Tibial artery (tissue), 4 donors: ENCODE data around the gene RFXANK.
"Not testable (repeated sequence)": the region's sequence is repeated elsewhere in the genome, so short reads cannot be mapped to it uniquely, and the experiment has no call there.

Experiments
- DNase-seq, 2 donors: peaks; one replicate each; pipeline ENCODE4 v3.0.0-alpha.2; 2019
- H3K27ac ChIP-seq, 2 donors: fragments of 200-600 bp; sonication (generic) in 1 of 2; 1 replicate in 1 of 2; 2 replicates in 1 of 2; pipeline ENCODE4 v1.5.1; 2018 to 2019; ENCODE audit warnings: mild to moderate bottlenecking in 1 of 2
- H3K27me3 ChIP-seq, 2 donors: fragments of 200-600 bp; sonication (generic) in 1 of 2; one replicate each; pipeline versions ENCODE4 v1.5.1 to v1.6.0; 2016 to 2019
- H3K36me3 ChIP-seq, 3 donors: fragments of 200-600 bp; sonication (generic) in 2 of 3; one replicate each; pipeline ENCODE4 v1.5.1; 2016 to 2019; ENCODE audit warnings: mild to moderate bottlenecking in 2 of 3
- H3K4me1 ChIP-seq, 4 donors: fragments of 200-600 bp; sonication (generic) in 2 of 4; 1 replicate in 3 of 4; 2 replicates in 1 of 4; pipeline ENCODE4 v1.5.1; 2016 to 2019
- H3K4me3 ChIP-seq, 2 donors: fragments of 200-600 bp; sonication (generic) in 1 of 2; 1 replicate in 1 of 2; 2 replicates in 1 of 2; pipeline ENCODE4 v1.5.1; 2018 to 2019; ENCODE audit warnings: mild to moderate bottlenecking in 2 of 2
- H3K9me3 ChIP-seq, 3 donors: fragments of 200-600 bp; sonication (generic) in 1 of 3; one replicate each; pipeline ENCODE4 v1.5.1; 2016 to 2019
- intact Hi-C: fragments of 100-400 bp; cut with DNase I; formaldehyde crosslinking; loops from one replicate; pipeline ENCODE4 v1.15.0; 2023; ENCODE audit warnings: low total_unique reads
- TF ChIP-seq, protein P1 (sequence below), 2 experiments: fragments of 200-600 bp in 1 of 2; fragments of 450-650 bp in 1 of 2; IDR thresholded peaks; one replicate each; pipeline ENCODE4 v1.5.1; 2017 to 2019; ENCODE audit warnings: antibody characterized with exemption in 2 of 2, mild to moderate bottlenecking in 1 of 2, moderate library complexity in 1 of 2

RFXANK gene

DNA sequence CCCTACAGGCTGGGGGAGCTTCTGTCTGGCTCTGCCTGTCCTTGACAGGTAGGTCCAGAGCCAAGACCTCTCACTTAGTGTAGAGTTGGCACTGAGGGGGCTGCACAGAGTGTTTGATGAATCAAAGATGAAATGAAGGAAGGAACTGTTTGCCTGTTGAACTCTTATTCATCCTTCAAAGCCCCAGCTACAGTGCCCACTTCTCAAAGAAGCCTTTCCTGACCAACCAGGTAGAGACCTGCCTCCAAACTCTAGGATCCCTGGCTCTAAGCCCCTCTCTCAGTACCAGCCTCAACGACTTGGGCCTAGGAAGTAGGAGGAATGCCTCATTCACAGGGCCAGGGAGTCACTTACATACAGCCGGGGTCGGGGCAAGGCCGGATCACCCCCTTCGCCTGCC is 44.7 kb upstream of the RFXANK start:
- H3K4me1 ChIP-seq = peaks cover 0 to 10% (median 8%) of the 10 kb centered on the region in 4 donors
- TF ChIP-seq, protein P1, sequence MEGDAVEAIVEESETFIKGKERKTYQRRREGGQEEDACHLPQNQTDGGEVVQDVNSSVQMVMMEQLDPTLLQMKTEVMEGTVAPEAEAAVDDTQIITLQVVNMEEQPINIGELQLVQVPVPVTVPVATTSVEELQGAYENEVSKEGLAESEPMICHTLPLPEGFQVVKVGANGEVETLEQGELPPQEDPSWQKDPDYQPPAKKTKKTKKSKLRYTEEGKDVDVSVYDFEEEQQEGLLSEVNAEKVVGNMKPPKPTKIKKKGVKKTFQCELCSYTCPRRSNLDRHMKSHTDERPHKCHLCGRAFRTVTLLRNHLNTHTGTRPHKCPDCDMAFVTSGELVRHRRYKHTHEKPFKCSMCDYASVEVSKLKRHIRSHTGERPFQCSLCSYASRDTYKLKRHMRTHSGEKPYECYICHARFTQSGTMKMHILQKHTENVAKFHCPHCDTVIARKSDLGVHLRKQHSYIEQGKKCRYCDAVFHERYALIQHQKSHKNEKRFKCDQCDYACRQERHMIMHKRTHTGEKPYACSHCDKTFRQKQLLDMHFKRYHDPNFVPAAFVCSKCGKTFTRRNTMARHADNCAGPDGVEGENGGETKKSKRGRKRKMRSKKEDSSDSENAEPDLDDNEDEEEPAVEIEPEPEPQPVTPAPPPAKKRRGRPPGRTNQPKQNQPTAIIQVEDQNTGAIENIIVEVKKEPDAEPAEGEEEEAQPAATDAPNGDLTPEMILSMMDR (IDR thresholded peaks at IDR 0.05) = no peak
- H3K4me3 ChIP-seq = no peak overlapping the region
- H3K27me3 ChIP-seq = no peaks in the 10 kb centered on the region
- H3K36me3 ChIP-seq = peaks cover 6 to 40% (median 6%) of the 10 kb centered on the region in 3 donors
- H3K27ac ChIP-seq = no peak overlapping the region
- intact Hi-C loops = no loop called here
- no peaks in the 10 kb centered on the region for H3K9me3 ChIP-seq
- DNase-seq = no peak

DNA sequence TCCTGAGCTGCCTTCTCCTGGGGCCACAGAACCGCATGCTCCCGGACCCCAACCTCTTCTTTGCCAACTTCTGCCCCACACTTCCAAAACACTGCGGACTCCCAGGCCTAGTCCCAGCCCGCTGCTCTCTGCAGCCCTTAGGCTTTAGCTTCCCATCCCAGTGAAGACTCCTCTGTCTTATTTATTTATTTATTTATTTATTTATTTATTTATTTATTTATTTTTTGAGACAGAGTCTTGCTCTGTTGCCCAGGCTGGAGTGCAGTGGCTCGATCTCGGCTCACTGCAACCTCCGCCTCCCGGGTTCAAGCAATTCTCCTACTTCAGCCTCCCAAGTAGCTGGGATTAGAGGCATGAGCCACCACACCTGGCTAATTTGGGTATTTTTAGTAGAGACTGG is 43.6 kb upstream of the RFXANK start:
- intact Hi-C loops, DNase-seq, H3K27ac ChIP-seq, H3K4me3 ChIP-seq, H3K9me3 ChIP-seq, H3K27me3 ChIP-seq: not testable (repeated sequence)
- H3K36me3 ChIP-seq = peaks cover 6 to 40% (median 6%) of the 10 kb centered on the region in 3 donors
- peaks cover 0 to 10% (median 8%) of the 10 kb centered on the region in 4 donors for H3K4me1 ChIP-seq

DNA sequence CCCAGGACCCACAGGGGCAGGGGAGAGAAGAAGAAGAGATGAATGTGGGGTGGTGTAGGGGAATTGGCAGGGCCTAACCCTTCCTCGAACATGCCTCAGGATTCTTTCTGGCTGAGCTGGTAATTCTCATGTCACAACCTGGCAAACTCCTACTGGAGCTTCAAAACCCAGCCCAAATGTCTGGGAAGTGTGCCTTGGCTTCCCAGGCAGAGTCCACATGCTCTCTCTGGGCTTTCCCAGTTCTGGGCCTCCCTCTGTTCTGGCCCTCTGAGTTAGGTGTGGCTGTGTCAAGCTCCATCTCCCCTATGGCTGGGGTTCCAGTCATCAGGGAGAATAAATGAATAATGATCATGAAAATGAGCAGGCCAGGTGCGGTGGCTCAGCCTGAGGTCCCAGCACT is 42.6 kb upstream of the RFXANK start:
- Histone ChIP-seq H3K27me3 (no peaks in the 10 kb centered on the region), H3K27ac (no peak overlapping the region), H3K9me3 (no peaks in the 10 kb centered on the region), H3K4me3 (no peak overlapping the region), H3K36me3 (peaks cover 6 to 40% (median 6%) of the 10 kb centered on the region in 3 donors), H3K4me1 (peaks cover 0 to 10% (median 8%) of the 10 kb centered on the region in 4 donors)
- TF ChIP-seq, protein P1 (IDR thresholded peaks at IDR 0.05) = no peak
- DNase-seq = no peak
- intact Hi-C loops = no loop called here

DNA sequence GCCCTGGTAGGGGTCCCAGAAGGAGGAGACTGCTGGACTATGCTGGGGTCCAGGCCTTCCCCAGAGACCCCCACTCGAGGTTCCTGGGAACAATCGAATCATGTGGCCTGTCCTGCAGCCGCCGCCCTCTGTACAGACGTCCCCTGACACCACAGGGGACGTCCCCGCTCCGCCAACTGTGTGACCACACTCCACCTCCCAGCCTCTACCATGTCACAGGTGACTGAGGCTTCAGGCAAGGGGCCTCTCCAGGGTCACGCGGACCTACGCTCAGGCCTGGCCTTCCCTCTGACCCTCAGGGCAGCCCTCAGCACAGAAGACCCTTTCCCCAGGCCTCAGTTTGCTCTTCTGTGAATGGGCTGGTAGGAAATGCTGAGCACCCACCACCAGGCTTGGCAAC is 40.6 kb upstream of the RFXANK start:
- H3K27me3 ChIP-seq = no peaks in the 10 kb centered on the region
- peaks cover 7 to 46% (median 13%) of the 10 kb centered on the region in 3 donors for H3K36me3 ChIP-seq
- no peak overlapping the region for H3K27ac ChIP-seq
- no peak overlapping the region for H3K4me3 ChIP-seq
- TF ChIP-seq, protein P1 (IDR thresholded peaks at IDR 0.05) = no peak
- peaks cover 0 to under 1% (median 0%) of the 10 kb centered on the region in 4 donors for H3K4me1 ChIP-seq
- no peak for DNase-seq
- intact Hi-C loops = no loop called here
- H3K9me3 ChIP-seq = no peaks in the 10 kb centered on the region

DNA sequence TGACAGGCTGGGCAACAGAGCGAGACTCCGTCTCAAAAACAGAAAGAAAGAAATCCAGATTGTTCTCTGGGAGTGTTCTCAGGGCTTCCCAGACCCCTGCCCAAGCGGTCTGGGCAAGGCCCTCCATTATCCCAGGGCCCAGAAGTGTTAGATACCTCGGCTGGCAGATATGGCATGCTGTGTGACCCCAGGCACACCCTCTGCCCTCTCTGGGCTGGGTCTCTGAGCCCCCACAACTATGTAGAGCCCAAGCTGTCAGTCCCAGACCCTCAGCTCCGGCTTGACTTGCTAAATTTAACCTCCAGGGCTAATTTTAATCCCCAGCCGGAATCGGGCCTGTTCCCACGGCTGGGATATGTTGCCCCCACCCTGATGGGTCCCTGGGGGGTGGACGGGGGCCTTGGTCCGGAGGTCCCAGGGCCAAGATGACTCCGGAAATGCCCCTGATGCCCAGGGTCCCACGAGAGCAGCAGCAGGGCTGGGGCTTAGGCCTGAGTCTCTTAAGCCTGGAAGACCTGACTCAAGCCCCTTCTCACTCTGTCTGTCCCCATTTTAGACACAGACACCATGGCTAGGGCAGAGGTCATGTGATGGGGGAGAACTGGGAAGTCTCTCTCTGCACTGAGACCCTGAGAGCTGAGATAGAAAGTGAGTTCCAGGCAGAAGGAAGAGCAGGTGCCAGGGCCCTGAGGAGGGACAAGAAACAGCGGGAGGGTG is 39.2 kb upstream of the RFXANK start:
- Histone ChIP-seq H3K36me3 (peaks cover 12 to 40% (median 19%) of the 10 kb centered on the region in 3 donors), H3K4me1 (no peaks in the 10 kb centered on the region), H3K4me3 (no peak overlapping the region), H3K9me3 (no peaks in the 10 kb centered on the region), H3K27me3 (no peaks in the 10 kb centered on the region), H3K27ac (no peak overlapping the region)
- no peak for DNase-seq
- intact Hi-C loops = no loop called here
- TF ChIP-seq, protein P1 (IDR thresholded peaks at IDR 0.05) = no peak

DNA sequence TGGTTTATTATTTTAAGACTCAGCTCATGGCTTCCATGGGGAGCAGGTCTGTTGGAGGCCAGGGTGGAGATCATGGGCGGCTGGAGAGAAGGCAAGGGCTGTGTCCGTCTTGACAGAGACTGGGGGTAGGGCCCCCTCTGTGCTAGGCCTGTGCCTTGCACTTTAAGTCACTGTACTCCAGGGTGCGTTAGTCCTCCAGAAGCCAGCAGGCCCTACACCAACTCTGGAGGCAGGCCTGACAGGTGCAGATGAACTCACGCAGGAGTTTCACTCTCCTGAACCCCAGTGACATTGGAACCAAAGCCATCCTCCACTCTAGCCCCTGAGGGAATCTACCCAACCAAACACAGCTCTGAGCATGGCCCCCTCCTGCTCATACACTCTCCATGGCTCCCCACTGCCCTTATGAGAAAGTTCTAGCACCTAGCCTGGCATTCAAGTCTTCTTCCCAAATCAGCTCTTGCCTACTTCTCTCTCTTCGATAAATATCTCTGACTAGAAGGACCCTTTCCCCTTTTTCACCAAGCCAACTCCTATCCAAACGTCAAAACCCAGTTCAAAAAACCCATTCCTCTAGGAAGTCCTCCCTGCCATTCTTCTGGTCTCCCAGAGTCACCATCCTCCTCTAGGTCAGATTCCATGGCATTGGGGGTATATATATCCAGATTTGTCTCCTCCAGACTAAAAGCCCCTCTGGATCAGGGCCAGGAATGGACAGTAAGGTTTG is 37.1 kb upstream of the RFXANK start:
- H3K36me3 ChIP-seq = peaks cover 8 to 20% (median 13%) of the 10 kb centered on the region in 3 donors
- H3K9me3 ChIP-seq = no peaks in the 10 kb centered on the region
- no peak for DNase-seq
- H3K27ac ChIP-seq = no peak overlapping the region
- TF ChIP-seq, protein P1 (IDR thresholded peaks at IDR 0.05) = no peak
- intact Hi-C loops = no loop called here
- no peak overlapping the region for H3K4me3 ChIP-seq
- no peaks in the 10 kb centered on the region for H3K4me1 ChIP-seq
- no peaks in the 10 kb centered on the region for H3K27me3 ChIP-seq
